Stimulated activated CD4-positive, alpha-beta T cell treated with anti-CD3 and anti-CD28 coated beads, TNF-alpha, amount 100 ng/mL, for 24 hours (primary cell): ENCODE results near the gene ARMC6.
"Not testable (repeated sequence)": the region's sequence is repeated elsewhere in the genome, so short reads cannot be mapped to it uniquely, and the experiment has no call there.

Experiments
- DNase-seq, 3 experiments: peaks; one replicate each; pipeline ENCODE4 v3.0.0-alpha.2; 2020; ENCODE audit warnings: low read depth in 3 of 3

ARMC6 gene

GRCh38 chr19:19106938-19107337, 73.5 kb downstream of the ARMC6 start:
- DNase-seq = not testable (repeated sequence)

DNA sequence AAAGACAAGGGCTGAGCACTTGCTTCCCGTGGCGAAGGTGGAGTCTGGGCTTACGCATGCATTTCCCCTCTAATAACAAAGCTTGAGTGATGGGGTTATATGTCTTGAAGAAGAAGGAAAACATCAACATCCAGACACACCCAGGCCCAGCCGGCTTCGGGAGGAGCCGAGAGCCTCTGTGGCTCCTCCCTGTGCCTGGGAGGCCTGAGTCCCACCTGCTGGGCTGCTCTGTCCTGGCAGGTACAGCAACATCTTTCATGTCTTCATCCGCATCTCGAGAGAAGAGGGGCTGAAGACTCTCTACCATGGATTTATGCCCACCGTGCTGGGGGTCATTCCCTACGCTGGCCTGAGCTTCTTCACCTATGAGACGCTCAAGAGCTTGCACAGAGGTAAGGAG, 74.3 kb downstream of the ARMC6 start:
- no peak for DNase-seq
